G401.6 (cell line): ENCODE measurements around the gene FGD5.

ENCODE experiments used
- FAIRE-seq: peaks from 2 replicates; lab custom pipeline; 2012; peaks lifted over from hg19 to GRCh38; lab: Jason Lieb, UNC

FGD5 gene

GRCh38 chr3:14906355-14906971 is 87.7 kb downstream of the FGD5 start:
- no peak for FAIRE-seq

- FAIRE-seq, result no peak
Observed at GRCh38 chr3:14907043-14907966, 88.5 kb downstream of the FGD5 start.

GRCh38 chr3:14909250-14909649 is 90.5 kb downstream of the FGD5 start:
- FAIRE-seq, result no peak

GRCh38 chr3:14911651-14912050 is 92.9 kb downstream of the FGD5 start:
- no peak for FAIRE-seq

- FAIRE-seq, result no peak
Observed at GRCh38 chr3:14913071-14913925, 94.5 kb downstream of the FGD5 start.

GRCh38 chr3:14913926-14914778 is 95.4 kb downstream of the FGD5 start:
- FAIRE-seq, result no peak

- no peak for FAIRE-seq
Observed at GRCh38 chr3:14914779-14915117, 96.0 kb downstream of the FGD5 start.

- no peak for FAIRE-seq
Observed at GRCh38 chr3:14915636-14916222, 97.0 kb downstream of the FGD5 start.

- no peak for FAIRE-seq
Observed at GRCh38 chr3:14918356-14918860, 99.6 kb downstream of the FGD5 start.

GRCh38 chr3:14920536-14920935 is 101.8 kb downstream of the FGD5 start:
- FAIRE-seq, result no peak

GRCh38 chr3:14921034-14921616 is 102.4 kb downstream of the FGD5 start:
- no peak for FAIRE-seq

- no peak for FAIRE-seq
Observed at GRCh38 chr3:14921811-14922705, 103.3 kb downstream of the FGD5 start.

GRCh38 chr3:14922863-14923262 is 104.1 kb downstream of the FGD5 start:
- no peak for FAIRE-seq

GRCh38 chr3:14923476-14923875 is 104.7 kb downstream of the FGD5 start:
- no peak for FAIRE-seq

- peak; percentile 95 for FAIRE-seq
Observed at GRCh38 chr3:14925729-14926591, 107.2 kb downstream of the FGD5 start.

- FAIRE-seq, result no peak
Observed at GRCh38 chr3:14926592-14926991, 107.8 kb downstream of the FGD5 start.

- FAIRE-seq, result no peak
Observed at GRCh38 chr3:14927308-14927707, 108.5 kb downstream of the FGD5 start.

- no peak for FAIRE-seq
Observed at GRCh38 chr3:14929310-14930074, 110.7 kb downstream of the FGD5 start.
